ENCODE data around the gene LRPAP1. TPM values are rescaled to one million over a fixed set of nuclear protein-coding genes. Genes with fewer than 3 reads are reported as not detected.

LRPAP1 gene
- total RNA-seq, 1 donor, result 82.9 TPM

GRCh38 chr4:3525532-3526430, 6.4 kb downstream of the LRPAP1 start:
- Histone ChIP-seq H3K4me2 (ENCODE audit: insufficient read depth, low read length) (no peak overlapping the region), H3K27ac (ENCODE audit: low read depth, low read length) (no peak overlapping the region), H4K20me1 (ENCODE audit: insufficient read depth, low read length) (peaks cover 47% of the 10 kb centered on the region), H2AFZ (ENCODE audit: low read length) (no peak overlapping the region), H3K79me2 (ENCODE audit: insufficient read depth, low read length) (peaks cover 46% of the 10 kb centered on the region), H3K27me3 (ENCODE audit: insufficient read depth, low read length) (no peaks in the 10 kb centered on the region), H3K4me1 (ENCODE audit: insufficient read depth, low read length) (peaks cover under 1% of the 10 kb centered on the region), H3K9me3 (ENCODE audit: low read depth, low read length) (no peaks in the 10 kb centered on the region), H3K36me3 (ENCODE audit: insufficient read depth, low read length) (peaks cover 25% of the 10 kb centered on the region), H3K4me3 (ENCODE audit: insufficient read depth, low read length) (no peak overlapping the region)
- no peak for TF ChIP-seq CTCF (IDR thresholded peaks at IDR 0.05; ENCODE audit: extremely low read depth, low read depth, low read length)
- no peak for DNase-seq (ENCODE audit: insufficient read length, low spot score, missing footprints)

GRCh38 chr4:3524920-3525319, 7.3 kb downstream of the LRPAP1 start:
- H2AFZ ChIP-seq (ENCODE audit: low read length), result no peak overlapping the region
- no peak for DNase-seq (ENCODE audit: insufficient read length, low spot score, missing footprints)
- peaks cover 40% of the 10 kb centered on the region for H4K20me1 ChIP-seq (ENCODE audit: insufficient read depth, low read length)
- H3K4me3 ChIP-seq (ENCODE audit: insufficient read depth, low read length), result no peak overlapping the region
- TF ChIP-seq CTCF (IDR thresholded peaks at IDR 0.05; ENCODE audit: extremely low read depth, low read depth, low read length), result no peak
- no peak overlapping the region for H3K4me2 ChIP-seq (ENCODE audit: insufficient read depth, low read length)
- H3K36me3 ChIP-seq (ENCODE audit: insufficient read depth, low read length), result peaks cover 33% of the 10 kb centered on the region
- no peaks in the 10 kb centered on the region for H3K9me3 ChIP-seq (ENCODE audit: low read depth, low read length)
- H3K4me1 ChIP-seq (ENCODE audit: insufficient read depth, low read length), result no peaks in the 10 kb centered on the region
- no peaks in the 10 kb centered on the region for H3K27me3 ChIP-seq (ENCODE audit: insufficient read depth, low read length)
- no peak overlapping the region for H3K27ac ChIP-seq (ENCODE audit: low read depth, low read length)
- H3K79me2 ChIP-seq (ENCODE audit: insufficient read depth, low read length), result peaks cover 37% of the 10 kb centered on the region

GRCh38 chr4:3524349-3524748, 7.9 kb downstream of the LRPAP1 start:
- Histone ChIP-seq H3K9me3 (ENCODE audit: low read depth, low read length) (no peaks in the 10 kb centered on the region), H3K27me3 (ENCODE audit: insufficient read depth, low read length) (no peaks in the 10 kb centered on the region), H3K27ac (ENCODE audit: low read depth, low read length) (no peak overlapping the region), H4K20me1 (ENCODE audit: insufficient read depth, low read length) (peaks cover 40% of the 10 kb centered on the region), H3K4me1 (ENCODE audit: insufficient read depth, low read length) (no peaks in the 10 kb centered on the region), H3K4me2 (ENCODE audit: insufficient read depth, low read length) (no peak overlapping the region), H3K36me3 (ENCODE audit: insufficient read depth, low read length) (peaks cover 35% of the 10 kb centered on the region), H2AFZ (ENCODE audit: low read length) (no peak overlapping the region), H3K79me2 (ENCODE audit: insufficient read depth, low read length) (peaks cover 31% of the 10 kb centered on the region), H3K4me3 (ENCODE audit: insufficient read depth, low read length) (no peak overlapping the region)
- no peak for TF ChIP-seq CTCF (IDR thresholded peaks at IDR 0.05; ENCODE audit: extremely low read depth, low read depth, low read length)
- no peak for DNase-seq (ENCODE audit: insufficient read length, low spot score, missing footprints)

GRCh38 chr4:3523628-3524221, 8.5 kb downstream of the LRPAP1 start:
- peaks cover 27% of the 10 kb centered on the region for H3K79me2 ChIP-seq (ENCODE audit: insufficient read depth, low read length)
- H3K4me2 ChIP-seq (ENCODE audit: insufficient read depth, low read length), result no peak overlapping the region
- DNase-seq (ENCODE audit: insufficient read length, low spot score, missing footprints), result no peak
- no peaks in the 10 kb centered on the region for H3K27me3 ChIP-seq (ENCODE audit: insufficient read depth, low read length)
- no peak overlapping the region for H3K27ac ChIP-seq (ENCODE audit: low read depth, low read length)
- no peak for TF ChIP-seq CTCF (IDR thresholded peaks at IDR 0.05; ENCODE audit: extremely low read depth, low read depth, low read length)
- no peak overlapping the region for H2AFZ ChIP-seq (ENCODE audit: low read length)
- no peaks in the 10 kb centered on the region for H3K9me3 ChIP-seq (ENCODE audit: low read depth, low read length)
- no peak overlapping the region for H3K4me3 ChIP-seq (ENCODE audit: insufficient read depth, low read length)
- peaks cover 38% of the 10 kb centered on the region for H4K20me1 ChIP-seq (ENCODE audit: insufficient read depth, low read length)
- peaks cover 35% of the 10 kb centered on the region for H3K36me3 ChIP-seq (ENCODE audit: insufficient read depth, low read length)
- H3K4me1 ChIP-seq (ENCODE audit: insufficient read depth, low read length), result no peaks in the 10 kb centered on the region
